Subcutaneous adipose tissue (tissue), 4 donors: Measurements from ENCODE around the gene CORO1C. TPM values are rescaled to one million over a fixed set of nuclear protein-coding genes. Genes with fewer than 3 reads are reported as not detected.

ENCODE experiments used
- CTCF ChIP-seq: fragments of 450-650 bp; IDR thresholded peaks from one replicate; pipeline ENCODE4 v1.5.1; 2016; ENCODE audit warnings: low read depth, mild to moderate bottlenecking, control low read depth, antibody characterized with exemption, moderate library complexity
- total RNA-seq, 4 donors: library from RNA; depleted of rRNA; stranded (reverse); fragments of >200 nt; gene quantifications; one replicate each; pipeline ENCODE4 v1.1.0, GENCODE V29; 2016

The CORO1C gene
- total RNA-seq, 4 donors from 2014 or later: 151 to 320 (median 199) TPM

- TF ChIP-seq CTCF: no peak
Observed at GRCh38 chr12:108643941-108644810, 87.1 kb downstream of the CORO1C start.

DNA sequence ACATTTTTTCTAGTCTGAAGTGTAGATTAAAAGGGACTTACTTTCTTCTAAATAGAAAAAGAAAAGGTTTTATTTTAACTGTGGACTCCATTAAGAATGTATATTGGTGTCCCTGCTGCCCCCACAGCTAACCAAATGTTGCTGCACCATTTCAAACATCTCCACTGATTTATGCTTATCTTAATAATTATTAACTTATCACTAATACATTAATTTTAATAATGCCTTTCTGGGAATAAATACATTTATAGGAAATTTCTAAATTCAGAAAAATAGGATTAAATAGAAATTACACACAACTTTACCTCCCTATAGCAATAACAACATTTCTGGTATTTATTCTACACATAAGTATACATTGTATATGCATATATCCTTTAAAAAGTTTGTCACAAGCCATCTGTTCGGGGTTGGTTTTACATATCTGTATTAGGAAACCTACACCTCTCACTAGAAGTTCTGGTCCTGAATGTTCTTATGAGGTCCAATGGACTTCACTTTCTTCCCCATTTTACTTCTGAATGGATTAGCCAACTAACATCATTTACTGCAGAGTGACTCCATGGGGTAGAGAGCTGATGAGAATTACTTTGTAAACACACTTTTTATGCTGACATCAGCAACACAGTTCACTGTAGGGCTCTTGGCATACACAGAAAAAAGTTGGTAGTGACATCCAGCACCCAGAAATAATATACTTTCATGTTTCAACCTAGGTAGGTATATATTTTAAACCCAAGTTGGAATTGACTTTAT lies 88.2 kb downstream of the CORO1C start:
- no peak for TF ChIP-seq CTCF

DNA sequence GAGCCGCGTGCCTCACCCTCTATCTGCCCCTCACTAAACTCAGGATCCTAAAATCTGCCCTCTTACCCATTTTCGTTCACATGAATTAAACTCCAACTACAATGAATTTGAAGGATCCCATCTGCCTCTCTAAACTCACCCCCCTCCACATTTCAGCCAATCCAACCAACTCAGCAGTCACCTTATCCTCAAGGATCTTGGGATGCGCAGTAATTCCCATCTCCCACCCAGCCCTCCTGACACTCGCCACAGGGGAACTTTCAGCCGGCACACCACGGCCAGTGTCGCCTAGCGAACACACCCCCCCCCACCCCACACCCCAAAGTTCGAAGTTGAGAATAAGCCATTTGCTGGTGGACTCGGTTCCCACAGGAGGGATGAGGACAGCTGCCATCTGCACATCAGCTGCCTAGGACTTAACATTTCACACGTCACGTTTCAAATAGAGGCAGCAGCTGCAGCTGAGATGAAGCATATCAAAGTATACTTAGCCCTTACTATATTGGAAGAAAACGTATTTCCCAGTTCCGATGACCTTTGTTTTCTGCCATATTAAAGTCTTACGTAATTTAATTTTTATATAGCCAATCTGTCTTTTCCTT lies 88.9 kb downstream of the CORO1C start:
- no peak for TF ChIP-seq CTCF

DNA sequence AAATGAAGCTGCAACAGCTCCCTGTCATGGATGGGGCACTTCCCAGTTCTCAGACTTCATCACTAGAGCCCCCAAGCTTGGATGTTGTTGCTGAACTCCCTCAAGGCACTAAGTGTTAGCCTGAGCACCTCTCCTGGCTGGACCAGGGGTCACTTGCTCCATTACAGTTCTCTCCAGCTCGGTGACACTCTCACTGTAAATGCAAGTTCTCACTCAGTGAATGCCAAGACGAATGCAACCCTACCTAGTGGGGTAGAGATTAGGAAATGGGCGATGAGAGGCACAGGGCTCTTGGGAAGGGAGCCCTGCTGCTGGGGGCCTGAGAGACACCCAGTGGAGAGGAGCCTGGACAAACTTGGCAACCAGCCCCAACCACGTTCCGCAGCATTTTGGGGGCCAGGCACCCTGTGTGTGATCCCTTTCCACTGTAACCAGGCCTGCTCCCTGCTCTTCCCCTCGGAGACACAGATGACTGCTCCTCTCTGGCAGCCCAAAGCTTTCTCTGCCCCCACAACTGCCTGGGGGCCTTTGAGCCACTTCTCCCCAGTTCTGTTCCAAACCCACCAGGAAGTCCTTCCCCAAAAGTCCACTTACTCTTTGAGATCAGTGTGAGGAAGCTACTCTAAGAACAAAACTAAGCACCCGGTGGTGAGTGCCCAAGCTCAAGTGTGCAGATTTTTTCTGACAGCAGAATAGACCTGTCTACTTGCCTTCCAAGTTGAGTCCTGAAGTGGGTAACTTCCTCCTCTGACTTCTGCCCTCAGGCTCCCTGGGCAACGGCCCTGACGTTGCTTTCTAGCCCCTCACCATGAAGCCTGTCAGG lies 89.7 kb downstream of the CORO1C start:
- TF ChIP-seq CTCF: no peak

GRCh38 chr12:108640802-108641445 lies 90.4 kb downstream of the CORO1C start:
- TF ChIP-seq CTCF: no peak

- no peak for TF ChIP-seq CTCF
Observed at GRCh38 chr12:108638997-108639822, 92.1 kb downstream of the CORO1C start.
